ENCODE measurements around the gene TNFSF15. TPM values are rescaled to one million over a fixed set of nuclear protein-coding genes. Genes with fewer than 3 reads are reported as not detected.
A peak's percentile ranks its signal among the peaks of the same experiment; 100 is the strongest.

The TNFSF15 gene
- total RNA-seq, 4 donors from 2014 or later, result 0.06 to 0.83 (median 0.25) TPM

GRCh38 chr9:114820776-114821501 lies 15.1 kb upstream of the TNFSF15 start:
- Histone ChIP-seq H3K9me3 (no peaks in the 10 kb centered on the region), H3K27me3 (no peaks in the 10 kb centered on the region), H3K27ac (replicated peaks in 1 of 4) (no peak overlapping the region), H3K4me1 (no peaks in the 10 kb centered on the region), H3K4me3 (no peak overlapping the region), H3K36me3 (no peaks in the 10 kb centered on the region)
- TF ChIP-seq POLR2A (IDR thresholded peaks at IDR 0.05; ENCODE audit: low read depth) (no peak), EP300 (IDR thresholded peaks at IDR 0.05) (no peak), POLR2AphosphoS5 (IDR thresholded peaks at IDR 0.05) (no peak), CTCF (IDR thresholded peaks at IDR 0.05) (no peak)
- no peak for DNase-seq (ENCODE audit: extremely low spot score)
- WGBS, result 90% methylated on average over 8 of the region's 8 CpGs
- intact Hi-C loops (cut with DNase I), result no loop called here

GRCh38 chr9:114818178-114818577 lies 12.3 kb upstream of the TNFSF15 start:
- Histone ChIP-seq H3K36me3 (no peaks in the 10 kb centered on the region), H3K27me3 (no peaks in the 10 kb centered on the region), H3K4me3 (no peak overlapping the region), H3K27ac (replicated peaks in 1 of 4) (no peak overlapping the region), H3K4me1 (no peaks in the 10 kb centered on the region), H3K9me3 (no peaks in the 10 kb centered on the region)
- 83% methylated on average over 1 of the region's 1 CpG for WGBS
- no peak for DNase-seq (ENCODE audit: extremely low spot score)
- TF ChIP-seq POLR2AphosphoS5 (IDR thresholded peaks at IDR 0.05) (no peak), POLR2A (IDR thresholded peaks at IDR 0.05; ENCODE audit: low read depth) (no peak), EP300 (IDR thresholded peaks at IDR 0.05) (no peak), CTCF (IDR thresholded peaks at IDR 0.05) (no peak)
- intact Hi-C loops (cut with DNase I), result no loop called here

GRCh38 chr9:114813717-114814418 lies 8.0 kb upstream of the TNFSF15 start:
- no peaks in the 10 kb centered on the region for H3K36me3 ChIP-seq
- H3K9me3 ChIP-seq, result no peaks in the 10 kb centered on the region
- DNase-seq (ENCODE audit: extremely low spot score), result peak; percentile 70
- no peaks in the 10 kb centered on the region for H3K27me3 ChIP-seq
- no peak for TF ChIP-seq CTCF (IDR thresholded peaks at IDR 0.05)
- TF ChIP-seq POLR2A (IDR thresholded peaks at IDR 0.05; ENCODE audit: low read depth), result no peak
- TF ChIP-seq EP300 (IDR thresholded peaks at IDR 0.05), result no peak
- no peak for TF ChIP-seq POLR2AphosphoS5 (IDR thresholded peaks at IDR 0.05)
- no peaks in the 10 kb centered on the region for H3K4me1 ChIP-seq
- intact Hi-C loops (cut with DNase I), result no loop called here
- no peak overlapping the region for H3K4me3 ChIP-seq
- no peak overlapping the region for H3K27ac ChIP-seq (replicated peaks in 1 of 4)
- WGBS, result 90% methylated on average over 5 of the region's 5 CpGs

- no peaks in the 10 kb centered on the region for H3K9me3 ChIP-seq
- H3K27ac ChIP-seq (replicated peaks in 1 of 4), result no peak overlapping the region
- H3K36me3 ChIP-seq, result no peaks in the 10 kb centered on the region
- H3K4me1 ChIP-seq, result no peaks in the 10 kb centered on the region
- 93% methylated on average over 5 of the region's 5 CpGs for WGBS
- no peaks in the 10 kb centered on the region for H3K27me3 ChIP-seq
- no peak overlapping the region for H3K4me3 ChIP-seq
- TF ChIP-seq EP300 (IDR thresholded peaks at IDR 0.05), result no peak
- TF ChIP-seq POLR2A (IDR thresholded peaks at IDR 0.05; ENCODE audit: low read depth), result no peak
- no peak for TF ChIP-seq POLR2AphosphoS5 (IDR thresholded peaks at IDR 0.05)
- TF ChIP-seq CTCF (IDR thresholded peaks at IDR 0.05), result no peak
- intact Hi-C loops (cut with DNase I), result no loop called here
- peak; percentile 50 for DNase-seq (ENCODE audit: extremely low spot score)
Measured at GRCh38 chr9:114811966-114812636, 6.3 kb upstream of the TNFSF15 start.
